GM19193 (cell line): Measurements from ENCODE around the gene DNAH10.

ENCODE experiments used
- POLR2A ChIP-seq: IDR thresholded peaks from 4 replicates; pipeline ENCODE4 v1.6.1; 2011; ENCODE audit not compliant: insufficient read depth, insufficient read length; ENCODE audit errors: extremely low read depth

DNAH10 gene

DNA sequence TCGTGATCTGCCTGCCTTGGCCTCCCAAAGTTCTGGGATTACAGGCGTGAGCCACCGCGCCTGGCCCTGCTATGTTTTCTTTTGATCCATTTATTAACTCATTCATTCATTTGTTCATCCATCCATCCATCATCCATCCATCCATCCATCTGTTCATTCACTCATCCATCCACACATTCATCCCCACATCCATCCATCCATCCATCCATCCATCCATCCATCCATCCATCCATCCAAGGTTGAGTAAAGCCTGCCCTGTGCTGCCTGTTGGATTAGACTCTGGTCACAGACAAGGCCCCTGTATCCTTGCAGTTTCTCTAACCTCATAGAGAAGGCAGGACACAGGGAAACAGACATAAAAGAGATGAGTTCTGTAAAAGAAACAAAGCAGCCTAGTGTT is 44.9 kb downstream of the DNAH10 start:
- no peak for TF ChIP-seq POLR2A

- no peak for TF ChIP-seq POLR2A
Measured at GRCh38 chr12:123807670-123808069, 45.6 kb downstream of the DNAH10 start.

DNA sequence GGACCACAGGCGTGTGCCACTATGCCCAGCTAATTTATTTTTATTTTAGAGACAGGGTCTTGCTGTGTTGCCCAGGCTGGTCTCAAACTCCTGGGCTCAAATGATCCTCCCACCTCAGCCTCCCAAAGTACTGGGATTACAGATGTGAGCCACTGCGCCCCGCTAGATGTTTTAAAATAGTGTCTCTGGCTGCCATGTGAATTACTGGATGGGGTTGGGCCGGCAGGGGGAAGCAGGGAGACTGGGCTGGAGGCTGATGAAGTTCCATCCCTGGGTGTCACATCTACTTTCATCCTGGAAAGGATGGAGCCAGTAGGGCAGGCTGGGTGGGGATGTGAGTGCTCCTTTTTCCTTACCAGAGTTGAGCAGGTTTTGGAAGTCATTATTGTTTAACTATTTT is 46.1 kb downstream of the DNAH10 start:
- no peak for TF ChIP-seq POLR2A

DNA sequence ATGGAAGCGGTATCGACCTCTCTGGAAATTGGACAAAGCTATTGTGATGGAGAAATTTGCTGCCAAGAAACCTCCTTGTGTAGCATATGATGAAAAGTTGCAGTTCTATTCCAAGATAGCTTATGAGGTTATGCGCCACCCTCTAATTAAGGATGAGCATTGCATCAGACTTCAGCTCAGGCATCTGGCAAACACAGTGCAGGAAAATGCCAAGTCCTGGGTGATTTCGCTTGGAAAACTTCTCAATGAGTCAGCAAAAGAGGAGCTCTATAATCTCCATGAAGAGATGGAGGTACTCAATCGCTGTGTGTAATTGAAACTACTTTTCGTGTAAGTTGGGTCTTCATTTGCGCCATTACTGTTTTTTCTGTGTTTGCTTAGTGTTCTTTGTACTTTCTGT is 51.2 kb downstream of the DNAH10 start:
- TF ChIP-seq POLR2A, result no peak

GRCh38 chr12:123815968-123816367 is 53.9 kb downstream of the DNAH10 start:
- TF ChIP-seq POLR2A, result no peak

- no peak for TF ChIP-seq POLR2A
Measured at GRCh38 chr12:123816896-123817537, 54.9 kb downstream of the DNAH10 start.

- TF ChIP-seq POLR2A, result no peak
Measured at GRCh38 chr12:123822804-123823203, 60.7 kb downstream of the DNAH10 start.

- no peak for TF ChIP-seq POLR2A
Measured at GRCh38 chr12:123828120-123828519, 66.0 kb downstream of the DNAH10 start.

DNA sequence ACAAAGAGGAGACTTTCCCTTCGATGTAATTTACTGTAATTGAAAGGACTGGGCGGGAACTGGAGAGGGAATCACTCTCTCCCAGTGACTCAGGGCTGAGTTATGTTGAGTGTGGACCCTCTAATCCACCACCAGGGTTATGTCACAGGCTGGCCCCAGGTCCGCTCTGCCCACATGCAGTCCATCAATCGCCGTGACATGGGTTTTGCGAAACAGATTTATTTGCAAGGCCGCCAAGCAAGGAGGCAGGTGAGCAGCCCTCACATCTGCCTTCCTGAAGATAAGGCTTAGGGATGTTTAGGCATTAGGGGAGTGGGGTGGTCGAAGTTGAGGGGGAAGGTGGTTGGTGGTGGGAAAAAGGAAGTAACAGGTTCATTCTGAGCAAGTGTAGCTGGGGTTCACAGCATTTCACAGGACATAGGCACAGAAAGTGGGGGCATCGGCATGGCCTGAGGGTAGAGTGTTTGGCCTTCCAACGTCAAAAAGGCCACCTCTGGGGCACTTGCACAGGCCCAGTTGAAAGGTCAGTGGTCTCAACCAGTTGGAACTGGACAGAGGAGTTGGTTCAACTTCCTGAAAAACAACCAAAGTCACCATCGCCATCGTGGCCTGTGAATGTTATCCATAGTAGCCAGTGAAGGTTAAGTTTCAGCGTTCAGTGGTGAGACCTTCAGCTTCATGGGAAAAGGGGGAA is 66.9 kb downstream of the DNAH10 start:
- TF ChIP-seq POLR2A, result no peak

GRCh38 chr12:123829561-123829960 is 67.5 kb downstream of the DNAH10 start:
- no peak for TF ChIP-seq POLR2A

GRCh38 chr12:123830675-123831074 is 68.6 kb downstream of the DNAH10 start:
- no peak for TF ChIP-seq POLR2A

DNA sequence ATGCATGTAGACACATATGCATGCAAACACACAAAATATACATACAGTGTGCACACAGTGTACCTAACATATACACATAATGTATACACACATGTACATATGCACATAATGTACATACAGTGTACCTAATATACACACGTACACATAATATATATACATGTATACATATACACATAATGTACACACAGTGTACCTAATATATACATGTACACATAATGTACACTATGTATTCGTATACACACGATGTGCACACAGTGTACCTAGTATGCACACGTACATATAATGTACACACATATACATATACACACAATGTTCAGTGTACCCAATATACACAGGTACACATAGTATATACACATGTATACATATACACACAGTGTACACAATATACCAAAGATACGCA is 70.0 kb downstream of the DNAH10 start:
- TF ChIP-seq POLR2A, result no peak

DNA sequence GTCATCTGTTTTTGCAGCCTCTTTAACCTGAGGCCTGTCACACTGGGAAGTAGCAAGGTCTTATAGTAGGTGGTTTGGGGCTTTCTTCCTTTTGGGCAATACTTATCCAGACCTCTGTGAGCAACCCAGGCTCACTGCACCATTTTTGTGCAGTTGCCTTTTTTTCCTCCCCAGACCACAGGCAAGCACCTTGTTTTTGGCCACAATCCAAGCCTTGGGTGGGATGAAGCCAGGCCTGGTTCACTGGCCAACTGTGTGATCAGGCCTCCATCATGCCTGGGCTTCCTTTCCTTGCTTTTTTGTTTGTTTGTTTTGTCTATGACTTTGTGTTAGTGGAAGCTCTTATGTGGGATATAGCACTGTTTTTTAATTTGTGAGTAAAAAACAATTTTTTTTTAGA is 71.7 kb downstream of the DNAH10 start:
- TF ChIP-seq POLR2A, result no peak

DNA sequence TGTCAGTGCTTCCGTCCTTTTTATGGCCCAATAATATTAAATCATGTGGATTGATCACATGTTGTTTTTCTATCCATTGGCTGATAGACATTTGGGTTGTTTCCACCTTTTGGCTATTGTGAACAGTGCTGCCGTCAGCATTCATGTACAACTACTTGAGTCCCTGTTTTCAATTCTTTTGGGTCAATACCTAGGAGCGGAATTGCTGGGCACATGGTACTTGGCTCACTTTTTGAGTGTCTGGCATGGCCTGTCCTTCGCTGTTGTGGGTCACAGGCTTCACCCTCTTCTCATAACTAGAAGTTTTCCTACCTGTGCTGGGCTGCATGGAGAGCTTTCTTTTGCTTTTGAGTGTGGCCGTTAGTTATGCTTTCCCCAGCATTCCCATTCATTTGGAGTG is 72.7 kb downstream of the DNAH10 start:
- no peak for TF ChIP-seq POLR2A

DNA sequence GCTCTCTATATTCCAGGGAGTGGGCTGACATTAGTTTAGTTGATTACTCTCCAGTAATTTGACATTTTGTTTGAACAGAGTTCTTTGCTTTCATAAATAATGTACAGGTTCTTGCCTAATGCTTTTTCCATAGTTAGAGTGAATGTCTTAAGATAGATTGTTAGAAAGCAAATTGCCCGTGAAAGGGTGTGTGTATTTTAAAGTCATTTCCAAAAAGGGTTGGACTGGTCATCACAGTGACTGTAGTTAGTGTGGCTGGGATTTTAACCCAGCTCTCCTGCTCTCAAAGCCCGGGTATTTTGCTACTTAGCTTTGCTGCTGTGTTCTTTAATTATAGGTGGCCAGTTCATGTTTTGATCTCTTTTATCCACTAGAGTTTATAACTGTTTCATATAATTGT is 74.2 kb downstream of the DNAH10 start:
- no peak for TF ChIP-seq POLR2A

- TF ChIP-seq POLR2A, result no peak
Measured at GRCh38 chr12:123839826-123840225, 77.7 kb downstream of the DNAH10 start.
